Prostate gland (tissue), 2 donors: ENCODE measurements around the gene KATNIP. TPM values are rescaled to one million over a fixed set of nuclear protein-coding genes. Genes with fewer than 3 reads are reported as not detected.

Experiments used
- DNase-seq: peaks from one replicate; pipeline ENCODE4 v3.0.0-alpha.2; 2019; ENCODE audit warnings: low spot score
- H3K27ac ChIP-seq, 2 donors: fragments of 200-600 bp; sonication (generic); 2 replicates each; pipeline ENCODE4 v1.5.1; 2017 to 2019
- H3K27me3 ChIP-seq: fragments of 200-600 bp; sonication (generic); replicated peaks from 2 replicates; pipeline ENCODE4 v1.5.1; 2019; ENCODE audit not compliant: insufficient read depth
- H3K36me3 ChIP-seq, 2 donors: fragments of 200-600 bp; sonication (generic); 1 replicate in 1 of 2; 2 replicates in 1 of 2; pipeline versions ENCODE4 v1.5.1 to v1.8.1; 2017 to 2019
- H3K4me1 ChIP-seq: fragments of 200-600 bp; sonication (generic); replicated peaks from 2 replicates; pipeline ENCODE4 v1.5.1; 2019
- H3K4me3 ChIP-seq, 2 donors: fragments of 200-600 bp; sonication (generic); 2 replicates each; pipeline ENCODE4 v1.5.1; 2017 to 2019
- H3K9me3 ChIP-seq: fragments of 200-600 bp; sonication (generic); 2 replicates; pipeline ENCODE4 v1.5.1; 2017
- POLR2A ChIP-seq: fragments of 450-650 bp; IDR thresholded peaks from one replicate; pipeline ENCODE4 v1.6.1; 2016; ENCODE audit warnings: antibody characterized with exemption, mild to moderate bottlenecking
- POLR2AphosphoS5 ChIP-seq: sonication (generic); formaldehyde crosslinking; IDR thresholded peaks from one replicate; pipeline ENCODE4 v1.6.1; 2017; ENCODE audit warnings: antibody characterized with exemption
- WGBS: methylation state at CpG from one replicate; pipeline ENCODE4 v1.1.5; 2018; 5-methylcytosine and 5-hydroxymethylcytosine counted together
- intact Hi-C: fragments of 100-400 bp; cut with DNase I; formaldehyde crosslinking; loops from one replicate; pipeline ENCODE4 v1.14.2; 2022
- total RNA-seq, 2 donors: library from RNA; depleted of rRNA; stranded (reverse); fragments of >200 nt; gene quantifications; one replicate each; pipeline ENCODE4 v1.1.0, GENCODE V29; 2016
- TF ChIP-seq, protein P1 (sequence below), 4 experiments: fragments of 200-600 bp in 2 of 4; fragments of 450-650 bp in 2 of 4; sonication (generic) in 2 of 4; IDR thresholded peaks; 1 replicate in 3 of 4; 2 replicates in 1 of 4; pipeline ENCODE4 v1.5.1; 2016 to 2019; ENCODE audit warnings: antibody characterized with exemption in 4 of 4, mild to moderate bottlenecking in 2 of 4, moderate library complexity in 2 of 4

KATNIP gene
- total RNA-seq, 2 donors from 2014 or later, result 31.7 to 40.9 TPM

DNA sequence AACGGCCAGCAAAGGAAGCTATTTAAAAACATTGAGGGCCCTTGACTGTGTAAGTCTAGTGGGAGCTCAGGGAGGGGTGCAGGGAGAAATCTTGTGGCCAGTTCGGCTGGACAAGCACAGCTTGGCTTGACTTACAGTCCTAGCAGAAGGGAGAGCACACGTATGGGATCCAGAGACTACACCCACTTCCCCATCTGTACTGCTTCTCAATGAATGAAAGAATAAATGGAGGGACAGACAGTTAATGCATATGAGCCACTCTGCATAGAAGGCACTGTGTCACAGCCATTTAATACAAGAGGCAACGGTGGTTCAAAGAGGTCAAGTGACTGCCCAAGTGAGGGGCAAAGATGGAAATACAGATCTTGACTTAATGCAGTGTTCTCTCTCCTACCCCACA lies 15.7 kb upstream of the KATNIP start:
- 93% methylated on average over 4 of the region's 4 CpGs for WGBS
- no peaks in the 10 kb centered on the region for H3K27me3 ChIP-seq
- H3K27ac ChIP-seq, result no peak overlapping the region
- intact Hi-C loops, result no loop called here
- TF ChIP-seq POLR2AphosphoS5 (no peak), POLR2A (no peak)
- TF ChIP-seq, protein P1, sequence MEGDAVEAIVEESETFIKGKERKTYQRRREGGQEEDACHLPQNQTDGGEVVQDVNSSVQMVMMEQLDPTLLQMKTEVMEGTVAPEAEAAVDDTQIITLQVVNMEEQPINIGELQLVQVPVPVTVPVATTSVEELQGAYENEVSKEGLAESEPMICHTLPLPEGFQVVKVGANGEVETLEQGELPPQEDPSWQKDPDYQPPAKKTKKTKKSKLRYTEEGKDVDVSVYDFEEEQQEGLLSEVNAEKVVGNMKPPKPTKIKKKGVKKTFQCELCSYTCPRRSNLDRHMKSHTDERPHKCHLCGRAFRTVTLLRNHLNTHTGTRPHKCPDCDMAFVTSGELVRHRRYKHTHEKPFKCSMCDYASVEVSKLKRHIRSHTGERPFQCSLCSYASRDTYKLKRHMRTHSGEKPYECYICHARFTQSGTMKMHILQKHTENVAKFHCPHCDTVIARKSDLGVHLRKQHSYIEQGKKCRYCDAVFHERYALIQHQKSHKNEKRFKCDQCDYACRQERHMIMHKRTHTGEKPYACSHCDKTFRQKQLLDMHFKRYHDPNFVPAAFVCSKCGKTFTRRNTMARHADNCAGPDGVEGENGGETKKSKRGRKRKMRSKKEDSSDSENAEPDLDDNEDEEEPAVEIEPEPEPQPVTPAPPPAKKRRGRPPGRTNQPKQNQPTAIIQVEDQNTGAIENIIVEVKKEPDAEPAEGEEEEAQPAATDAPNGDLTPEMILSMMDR (IDR thresholded peaks at IDR 0.05), result no peak
- no peaks in the 10 kb centered on the region for H3K9me3 ChIP-seq
- no peaks in the 10 kb centered on the region for H3K4me1 ChIP-seq
- H3K4me3 ChIP-seq, result no peak overlapping the region
- no peak for DNase-seq
- H3K36me3 ChIP-seq, result peaks cover 11 to 24% of the 10 kb centered on the region in 2 donors

DNA sequence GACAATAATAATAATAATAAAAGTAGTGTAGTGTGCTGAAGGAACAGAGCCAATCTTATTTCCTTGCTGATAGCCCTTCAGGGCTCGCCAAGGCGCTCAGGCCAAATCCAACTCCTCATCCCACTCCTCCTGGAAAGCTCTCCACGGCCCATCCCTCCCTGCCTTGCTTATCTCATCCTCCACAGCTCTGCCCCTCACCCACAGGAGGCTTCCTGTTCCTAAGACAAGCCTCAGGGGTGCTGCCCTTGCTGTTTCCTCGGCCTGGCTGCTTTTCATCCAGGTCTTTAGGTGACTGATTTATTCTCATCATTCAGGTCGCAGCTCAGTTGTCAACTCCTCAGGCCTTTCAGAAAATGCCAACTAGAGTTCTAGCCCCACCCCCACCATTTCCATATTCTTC lies 11.4 kb upstream of the KATNIP start:
- Histone ChIP-seq H3K36me3 (peaks cover 17 to 43% of the 10 kb centered on the region in 2 donors), H3K27ac (no peak overlapping the region), H3K27me3 (no peaks in the 10 kb centered on the region), H3K4me1 (no peaks in the 10 kb centered on the region), H3K9me3 (no peaks in the 10 kb centered on the region), H3K4me3 (no peak overlapping the region)
- intact Hi-C loops, result no loop called here
- TF ChIP-seq, protein P1 (IDR thresholded peaks at IDR 0.05), result no peak
- WGBS, result 78% methylated on average over 5 of the region's 5 CpGs
- DNase-seq, result no peak

DNA sequence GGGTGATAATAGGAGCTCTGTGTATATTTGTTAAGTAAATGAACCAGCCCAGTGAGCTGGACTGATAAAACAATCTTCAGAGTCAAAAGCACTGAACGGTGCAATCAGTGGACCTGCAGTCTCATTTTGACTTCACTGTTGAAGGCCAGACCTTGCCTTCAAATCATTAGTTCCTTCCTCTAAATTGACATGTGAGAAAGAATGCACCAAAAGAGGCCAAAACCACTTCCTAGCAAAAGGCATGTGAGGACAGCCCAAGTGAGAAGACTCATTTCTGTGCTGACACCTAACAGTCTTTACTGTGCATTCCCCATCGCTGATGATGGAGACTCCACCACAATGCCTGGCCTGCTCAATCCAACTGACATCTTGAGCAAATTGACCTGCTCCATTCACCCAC lies 10.8 kb upstream of the KATNIP start:
- H3K27ac ChIP-seq, result no peak overlapping the region
- TF ChIP-seq POLR2AphosphoS5 (no peak), POLR2A (no peak)
- TF ChIP-seq, protein P1 (IDR thresholded peaks at IDR 0.05), result no peak
- no peaks in the 10 kb centered on the region for H3K4me1 ChIP-seq
- WGBS, result 87% methylated on average over 2 of the region's 2 CpGs
- intact Hi-C loops, result no loop called here
- H3K4me3 ChIP-seq, result no peak overlapping the region
- no peaks in the 10 kb centered on the region for H3K27me3 ChIP-seq
- H3K9me3 ChIP-seq, result no peaks in the 10 kb centered on the region
- DNase-seq, result no peak
- peaks cover 21 to 49% of the 10 kb centered on the region in 2 donors for H3K36me3 ChIP-seq

DNA sequence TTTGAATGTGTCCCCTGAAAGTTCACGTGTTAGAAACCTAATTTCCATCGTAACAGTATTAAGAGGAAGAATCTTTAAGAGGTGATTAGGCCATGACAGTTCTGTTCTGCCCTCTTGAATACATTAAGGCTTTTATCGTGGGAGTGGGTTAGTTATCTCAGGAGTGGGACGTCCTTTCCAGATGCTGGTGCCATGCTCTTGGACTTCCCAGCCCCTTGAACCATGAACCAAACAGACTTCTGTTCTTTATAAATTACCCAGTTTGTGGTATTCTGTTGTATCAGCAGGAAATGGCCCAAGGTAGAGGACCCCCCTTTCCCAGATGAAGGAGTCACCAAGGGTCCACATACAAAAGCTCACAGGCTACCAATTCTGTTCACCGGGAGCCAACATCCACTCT lies 10.3 kb upstream of the KATNIP start:
- Histone ChIP-seq H3K4me1 (no peaks in the 10 kb centered on the region), H3K4me3 (no peak overlapping the region), H3K27me3 (no peaks in the 10 kb centered on the region), H3K27ac (no peak overlapping the region), H3K9me3 (no peaks in the 10 kb centered on the region), H3K36me3 (peaks cover 23 to 54% of the 10 kb centered on the region in 2 donors)
- DNase-seq, result no peak
- intact Hi-C loops, result no loop called here
- WGBS, result 87% methylated on average over 5 of the region's 5 CpGs
- TF ChIP-seq, protein P1 (IDR thresholded peaks at IDR 0.05), result no peak
- no peak for TF ChIP-seq POLR2A
- TF ChIP-seq POLR2AphosphoS5, result no peak

DNA sequence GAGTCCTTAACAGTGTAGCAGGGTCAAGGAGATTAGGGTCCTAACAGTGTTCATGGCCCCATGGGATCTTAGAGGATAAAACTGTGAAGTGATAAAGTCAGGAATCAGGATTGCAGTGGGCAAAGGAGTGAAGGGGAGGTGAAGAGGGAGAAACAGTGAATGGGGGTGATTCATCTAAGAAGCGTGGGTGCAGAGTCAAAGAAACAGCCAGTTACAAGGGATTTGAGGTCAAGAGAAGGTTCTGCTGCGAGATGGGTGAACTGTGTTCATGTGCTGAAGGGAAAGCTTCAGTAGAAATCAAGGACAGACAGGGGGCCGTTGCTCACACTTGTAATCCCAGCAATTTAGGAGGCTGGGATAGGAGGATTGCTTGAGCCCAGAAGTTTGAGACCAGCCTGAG lies 6.1 kb upstream of the KATNIP start:
- no peaks in the 10 kb centered on the region for H3K9me3 ChIP-seq
- intact Hi-C loops, result no loop called here

More for the DNA sequence above, 6.1 kb upstream of the KATNIP start:
- Histone ChIP-seq H3K4me3 (no peak overlapping the region), H3K27me3 (no peaks in the 10 kb centered on the region), H3K4me1 (peaks cover 5% of the 10 kb centered on the region), H3K27ac (peak overlapping the region in 1 of 2 donors; percentile 90), H3K36me3 (peaks cover 24 to 37% of the 10 kb centered on the region in 2 donors)
- TF ChIP-seq POLR2AphosphoS5 (no peak), POLR2A (no peak)
- TF ChIP-seq, protein P1 (IDR thresholded peaks at IDR 0.05), result no peak
- WGBS, result 86% methylated on average over 3 of the region's 3 CpGs
- DNase-seq, result no peak
